A549 (cell line): ENCODE results near the gene PHLDA1. TPM values are rescaled to one million over a fixed set of nuclear protein-coding genes. Genes with fewer than 3 reads are reported as not detected.

Experiments
- ATAC-seq, 2 experiments: fragments of 200-7000 bp in 1 of 2; fragments of >200 bp in 1 of 2; cut with Nextera tagmentation in 1 of 2; cut with Tn5 transposase in 1 of 2; 3 replicates each; pipeline versions ENCODE4 v1.8.0 to v1.9.1; 2018 to 2020; ENCODE audit warnings: mild to moderate bottlenecking in 1 of 2, moderate library complexity in 1 of 2
- CTCF ChIA-PET: fragments of 300-600 bp; sonication (Branson Sonifier 250); formaldehyde crosslinking; extraction: SDS; loops from one replicate; lab custom pipeline; 2021; ENCODE audit warnings: antibody characterized with exemption, inconsistent platforms; lab: Yijun Ruan, JAX
- POLR2A ChIA-PET: fragments of 350-600 bp; formaldehyde crosslinking; extraction: SDS; loops from one replicate; lab custom pipeline; 2021; ENCODE audit warnings: antibody characterized with exemption, inconsistent platforms; lab: Yijun Ruan, JAX
- DNase-seq, 2 experiments: peaks; one replicate each; pipeline versions ENCODE4 v3.0.0 to v3.0.0-alpha.2; 2011 to 2016; ENCODE audit warnings: low read depth in 1 of 2, low spot score in 1 of 2
- FAIRE-seq: peaks from 2 replicates; lab custom pipeline; 2011; peaks lifted over from hg19 to GRCh38; lab: Jason Lieb, UNC
- H3K27ac ChIP-seq, 2 experiments: fragments of >200 bp; sonication (Bioruptor Twin); formaldehyde crosslinking; 3 replicates each; pipeline ENCODE4 v1.5.1; 2016 to 2017
- H3K4me1 ChIP-seq: fragments of >200 bp; sonication (Bioruptor Twin); formaldehyde crosslinking; 3 replicates; pipeline ENCODE4 v1.6.1; 2016
- H3K4me2 ChIP-seq: fragments of >200 bp; sonication (Bioruptor Twin); formaldehyde crosslinking; 3 replicates; pipeline ENCODE4 v1.6.1; 2016
- H3K4me3 ChIP-seq: fragments of >200 bp; sonication (Bioruptor Twin); formaldehyde crosslinking; 3 replicates; pipeline ENCODE4 v1.5.1; 2016
- H3K9me3 ChIP-seq: fragments of >200 bp; sonication (Bioruptor Twin); formaldehyde crosslinking; 3 replicates; pipeline ENCODE4 v1.6.1; 2016
- ATOH8 ChIP-seq: fragments of 250-450 bp; sonication (Bioruptor Pico); IDR thresholded peaks from 2 replicates; pipeline ENCODE4 v1.5.0; 2020; ENCODE audit warnings: low read depth, mild to moderate bottlenecking, moderate library complexity
- ELK1 ChIP-seq: fragments of 150-350 bp; IDR thresholded peaks from 2 replicates; pipeline ENCODE4 v1.6.1; 2014; ENCODE audit warnings: low read depth, mild to moderate bottlenecking, low read length
- ESRRA ChIP-seq: fragments of 150-350 bp; IDR thresholded peaks from 2 replicates; pipeline ENCODE4 v1.6.1; 2014; ENCODE audit warnings: mild to moderate bottlenecking, low read length, borderline replicate concordance
- FOSB ChIP-seq: fragments of 250-450 bp; sonication (Bioruptor Pico); IDR thresholded peaks from 2 replicates; pipeline ENCODE4 v1.5.0; 2020; ENCODE audit warnings: mild to moderate bottlenecking, moderate library complexity
- FOSL2 ChIP-seq, 2 experiments: fragments of 450-650 bp in 1 of 2; fragments of >200 bp in 1 of 2; sonication (Bioruptor Twin) in 1 of 2; formaldehyde crosslinking; IDR thresholded peaks; 2 replicates each; pipeline versions ENCODE4 v1.5.0 to v1.6.1; 2016 to 2020; ENCODE audit warnings: mild to moderate bottlenecking in 1 of 2, moderate library complexity in 1 of 2
- GATA3 ChIP-seq: IDR thresholded peaks from 2 replicates; pipeline ENCODE4 v1.6.1; 2012; ENCODE audit warnings: borderline replicate concordance
- HES2 ChIP-seq: fragments of >200 bp; sonication (Bioruptor Twin); formaldehyde crosslinking; IDR thresholded peaks from 2 replicates; pipeline ENCODE4 v1.6.1; 2016
- HMGXB4 ChIP-seq: fragments of 250-450 bp; sonication (Bioruptor Pico); IDR thresholded peaks from 2 replicates; pipeline ENCODE4 v1.5.0; 2021; ENCODE audit warnings: mild to moderate bottlenecking, moderate library complexity, borderline replicate concordance
- HOXA7 ChIP-seq: fragments of 250-450 bp; sonication (Bioruptor Pico); IDR thresholded peaks from 2 replicates; pipeline ENCODE4 v1.5.0; 2020; ENCODE audit warnings: mild to moderate bottlenecking, moderate library complexity
- HOXB13 ChIP-seq: fragments of 250-450 bp; sonication (Bioruptor Pico); IDR thresholded peaks from 2 replicates; pipeline ENCODE4 v1.5.0; 2020; ENCODE audit warnings: low read depth, mild to moderate bottlenecking, moderate library complexity
- HOXB5 ChIP-seq: fragments of 250-450 bp; sonication (Bioruptor Pico); IDR thresholded peaks from 2 replicates; pipeline ENCODE4 v1.5.0; 2020; ENCODE audit warnings: mild to moderate bottlenecking, moderate library complexity
- JUN ChIP-seq, 2 experiments: fragments of >200 bp; sonication (Bioruptor Twin); formaldehyde crosslinking; IDR thresholded peaks; 2 replicates in 1 of 2; 3 replicates in 1 of 2; pipeline ENCODE4 v1.6.1; 2016 to 2017
- JUNB ChIP-seq: fragments of >200 bp; sonication (Bioruptor Twin); formaldehyde crosslinking; IDR thresholded peaks from 2 replicates; pipeline ENCODE4 v1.6.1; 2016
- MAFK ChIP-seq: fragments of 450-650 bp; IDR thresholded peaks from 2 replicates; pipeline ENCODE4 v1.6.1; 2014; ENCODE audit not compliant: partially characterized antibody
- MAZ ChIP-seq: fragments of 150-350 bp; IDR thresholded peaks from 2 replicates; pipeline ENCODE4 v1.6.1; 2014; ENCODE audit warnings: antibody characterized with exemption, low read depth, low read length, borderline replicate concordance
- NFE2L2 ChIP-seq: fragments of 150-350 bp; conservative IDR thresholded peaks from 2 replicates; pipeline ENCODE4 v1.6.1; 2014; ENCODE audit warnings: low read length
- RAD21 ChIP-seq, 2 experiments: fragments of >200 bp in 1 of 2; sonication (Bioruptor Twin) in 1 of 2; formaldehyde crosslinking in 1 of 2; IDR thresholded peaks in 1 of 2; conservative IDR thresholded peaks in 1 of 2; 2 replicates in 1 of 2; 3 replicates in 1 of 2; pipeline ENCODE4 v1.6.1; 2012 to 2018; ENCODE audit warnings: inconsistent platforms in 1 of 2
- RCOR1 ChIP-seq: fragments of 150-350 bp; IDR thresholded peaks from 2 replicates; pipeline ENCODE4 v1.6.1; 2014; ENCODE audit warnings: antibody characterized with exemption, low read length, low read depth
- SMC3 ChIP-seq: fragments of >200 bp; sonication (Bioruptor Twin); formaldehyde crosslinking; IDR thresholded peaks from 3 replicates; pipeline ENCODE4 v1.6.1; 2018; ENCODE audit warnings: inconsistent platforms
- TP53 ChIP-seq: fragments of 250-450 bp; sonication (Bioruptor Pico); IDR thresholded peaks from 2 replicates; pipeline ENCODE4 v1.5.0; 2021; ENCODE audit warnings: mild to moderate bottlenecking, moderate library complexity
- ZC3H11A ChIP-seq: fragments of 450-650 bp; IDR thresholded peaks from 2 replicates; pipeline ENCODE4 v1.6.1; 2014; ENCODE audit warnings: antibody characterized with exemption, mild to moderate bottlenecking
- ZFP36 ChIP-seq: fragments of 450-650 bp; IDR thresholded peaks from 2 replicates; pipeline ENCODE4 v1.6.1; 2014; ENCODE audit warnings: borderline replicate concordance; ENCODE audit not compliant: partially characterized antibody
- ZSCAN20 ChIP-seq: fragments of 250-450 bp; sonication (Bioruptor Pico); IDR thresholded peaks from 2 replicates; pipeline ENCODE4 v1.8.0; 2022; ENCODE audit warnings: mild to moderate bottlenecking, moderate library complexity
- WGBS: methylation state at CpG from one replicate; pipeline ENCODE4 v1.1.6; 2017; ENCODE audit errors: missing lambda C conversion rate; 5-methylcytosine and 5-hydroxymethylcytosine counted together
- polyA plus RNA-seq, 4 experiments: library from polyadenylated mRNA; depleted of rRNA in 3 of 4; stranded (reverse); fragments of >200 nt; fragmentation: RNase III in 1 of 4; extraction: RNeasy Plus Mini Kit Qiagen cat#74134 plus additional on column Dnase treatment in 1 of 4; gene quantifications; 2 replicates in 3 of 4; 3 replicates in 1 of 4; pipeline ENCODE4 v1.2.3, GENCODE V29; 2011 to 2017

PHLDA1 gene
- polyA plus RNA-seq, 2 of the 4 experiments (the other 2 are of a cell fraction): 43.1 to 71.6 TPM

- no peak for TF ChIP-seq ATOH8 (CRISPR knock-in tag)
- no peak for TF ChIP-seq HOXA7 (CRISPR knock-in tag)
- no peak for TF ChIP-seq MAFK
These were observed 33.3 kb upstream of the PHLDA1 start (continued) for GRCh38 chr12:76064904-76065303.

- no peak overlapping the region for H3K27ac ChIP-seq
- H3K9me3 ChIP-seq: peaks cover 11% of the 10 kb centered on the region
- no peak for FAIRE-seq
- H3K4me1 ChIP-seq: no peaks in the 10 kb centered on the region; the same call in 2 of the 3 replicates
- no peak overlapping the region for H3K4me2 ChIP-seq
- DNase-seq: no peak
- TF ChIP-seq ZFP36: no peak
- TF ChIP-seq NFE2L2: no peak
- no peak for TF ChIP-seq ESRRA
- TF ChIP-seq GATA3: no peak
- TF ChIP-seq ZSCAN20 (CRISPR knock-in tag): no peak
- TF ChIP-seq HOXB5 (CRISPR knock-in tag): no peak
- CTCF ChIA-PET: interaction anchor here (1.4 kb wide), 1 partner anchor 10 kb away, joined by 4 read pairs; no protein-coding TSS in a partner anchor
- WGBS: 34% methylated on average over 2 of the region's 2 CpGs
- H3K4me3 ChIP-seq: no peak overlapping the region
- POLR2A ChIA-PET: no interaction called here
- ATAC-seq: no peak
These were observed 28.5 kb upstream of the PHLDA1 start for GRCh38 chr12:76060111-76060510.

- no peak for TF ChIP-seq FOSL2 (IDR thresholded peaks at IDR 0.05)
- no peak for TF ChIP-seq FOSL2 (CRISPR knock-in tag; IDR thresholded peaks at IDR 0.05)
- TF ChIP-seq HMGXB4 (CRISPR knock-in tag): no peak
- no peak; a peak in 1 of 6 replicates for ATAC-seq
- CTCF ChIA-PET: interaction anchor here (1.3 kb wide), 1 partner anchor 291 kb away, joined by 3 read pairs; the partner anchor contains the start of gene BBS10
These were observed 25.8 kb upstream of the PHLDA1 start for GRCh38 chr12:76057326-76057725.

GRCh38 chr12:76055393-76055792, 23.8 kb upstream of the PHLDA1 start:
- Histone ChIP-seq H3K27ac (no peak overlapping the region), H3K9me3 (no peaks in the 10 kb centered on the region), H3K4me1 (peaks cover 9% of the 10 kb centered on the region; the same call in 2 of the 3 replicates), H3K4me3 (no peak overlapping the region), H3K4me2 (no peak overlapping the region)
- POLR2A ChIA-PET: no interaction called here
- no peak for TF ChIP-seq FOSB (CRISPR knock-in tag)
- TF ChIP-seq HOXA7 (CRISPR knock-in tag): no peak
- no peak for TF ChIP-seq ATOH8 (CRISPR knock-in tag)
- no peak for TF ChIP-seq MAZ
- no peak for TF ChIP-seq TP53 (CRISPR knock-in tag)
- TF ChIP-seq SMC3: no peak
- TF ChIP-seq HES2: no peak
- TF ChIP-seq JUN (IDR thresholded peaks at IDR 0.05): no peak
- no peak for TF ChIP-seq NFE2L2
- TF ChIP-seq RCOR1: no peak
- no peak for TF ChIP-seq HOXB5 (CRISPR knock-in tag)
- TF ChIP-seq JUNB: no peak
- no peak for TF ChIP-seq ELK1
- no peak for TF ChIP-seq RAD21 (conservative IDR thresholded peaks at IDR 0.05 in 1 of 2, IDR thresholded peaks at IDR 0.05 in 1 of 2)
- TF ChIP-seq HOXB13 (CRISPR knock-in tag): no peak
- TF ChIP-seq ZC3H11A: no peak
- no peak for TF ChIP-seq MAFK
- WGBS: 80% methylated on average over 2 of the region's 2 CpGs
- FAIRE-seq (peak; percentile 76), ATAC-seq (peak in 1 of 2 experiments; percentile 39; a peak in 1 of 6 replicates), DNase-seq (no peak)
- CTCF ChIA-PET: interaction anchor here (0.9 to 1.5 kb wide), 3 partner anchors 103 to 401 kb away, joined by 3 to 4 read pairs (median 3); partner anchors contain the start of gene BBS10

More at GRCh38 chr12:76057326-76057725, 25.8 kb upstream of the PHLDA1 start:
- no peaks in the 10 kb centered on the region for H3K9me3 ChIP-seq
- no peak overlapping the region for H3K4me3 ChIP-seq
- 95% methylated on average over 7 of the region's 7 CpGs for WGBS
- peaks cover 6% of the 10 kb centered on the region; the same call in 2 of the 3 replicates for H3K4me1 ChIP-seq
- DNase-seq (no peak), FAIRE-seq (no peak)
- H3K4me2 ChIP-seq: no peak overlapping the region
- H3K27ac ChIP-seq: no peak overlapping the region
- POLR2A ChIA-PET: no interaction called here
